Gastrocnemius medialis (tissue), 4 donors: ENCODE data around the gene ROR2.

ENCODE experiments used
- POLR2A ChIP-seq, 2 donors: fragments of 450-650 bp; IDR thresholded peaks; one replicate each; pipeline ENCODE4 v1.6.1; 2017; ENCODE audit warnings: antibody characterized with exemption in 2 of 2, mild to moderate bottlenecking in 2 of 2, moderate library complexity in 2 of 2
- TF ChIP-seq, protein P1 (sequence below), 5 experiments: fragments of 450-650 bp in 3 of 5; fragments of 200-600 bp in 2 of 5; sonication (generic) in 2 of 5; IDR thresholded peaks in 4 of 5; conservative IDR thresholded peaks in 1 of 5; 1 replicate in 4 of 5; 2 replicates in 1 of 5; pipeline ENCODE4 v1.5.1; 2016 to 2019; ENCODE audit warnings: antibody characterized with exemption in 5 of 5, mild to moderate bottlenecking in 3 of 5, moderate library complexity in 3 of 5

DNA sequence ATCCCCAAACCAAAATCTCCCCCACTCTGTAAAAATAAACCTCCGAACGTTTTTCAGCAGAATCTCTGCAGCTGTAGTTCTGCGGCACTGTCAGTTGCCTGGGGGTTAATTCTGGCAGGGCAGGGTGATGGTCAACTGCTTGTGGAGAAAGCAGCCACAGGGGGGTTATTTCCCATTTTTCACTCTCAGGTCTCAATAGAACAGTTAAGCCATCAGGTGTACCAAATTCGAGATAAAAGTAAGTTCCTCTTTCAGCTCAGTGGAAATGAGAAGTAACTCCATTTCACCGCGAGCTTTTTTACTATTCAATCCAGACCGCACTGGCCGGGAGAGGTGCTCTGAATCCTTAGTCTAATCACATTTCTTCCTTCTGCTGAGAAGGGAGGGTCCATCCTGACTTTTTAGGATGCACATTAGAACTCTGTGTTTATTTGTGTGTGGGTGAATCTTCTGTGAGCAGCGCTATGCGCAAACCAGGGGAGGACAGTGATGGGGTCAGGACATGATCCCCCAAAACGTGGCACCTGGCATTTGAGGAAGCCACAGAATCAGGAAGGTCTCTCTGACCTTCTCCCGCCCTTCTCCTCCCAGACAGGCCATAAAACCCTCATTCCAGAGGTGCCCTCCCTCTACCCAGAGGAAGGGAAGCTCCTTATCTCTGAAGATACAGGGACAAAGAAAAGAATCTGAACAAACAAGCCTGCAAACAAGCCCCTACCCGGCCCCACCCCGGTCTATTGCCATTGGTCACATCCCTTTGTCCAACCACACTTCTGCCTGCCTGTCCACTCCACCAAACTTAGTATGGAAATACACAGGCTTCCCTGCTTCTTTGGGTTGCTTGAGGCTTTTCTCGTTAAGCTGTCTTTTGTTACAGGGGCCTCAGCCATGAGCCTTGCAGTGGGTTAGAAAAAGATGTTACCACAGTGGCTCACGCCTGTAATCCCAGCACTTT, 229.0 kb downstream of the ROR2 start:
- no peak for TF ChIP-seq POLR2A (IDR thresholded peaks at IDR 0.05)
- TF ChIP-seq, protein P1, sequence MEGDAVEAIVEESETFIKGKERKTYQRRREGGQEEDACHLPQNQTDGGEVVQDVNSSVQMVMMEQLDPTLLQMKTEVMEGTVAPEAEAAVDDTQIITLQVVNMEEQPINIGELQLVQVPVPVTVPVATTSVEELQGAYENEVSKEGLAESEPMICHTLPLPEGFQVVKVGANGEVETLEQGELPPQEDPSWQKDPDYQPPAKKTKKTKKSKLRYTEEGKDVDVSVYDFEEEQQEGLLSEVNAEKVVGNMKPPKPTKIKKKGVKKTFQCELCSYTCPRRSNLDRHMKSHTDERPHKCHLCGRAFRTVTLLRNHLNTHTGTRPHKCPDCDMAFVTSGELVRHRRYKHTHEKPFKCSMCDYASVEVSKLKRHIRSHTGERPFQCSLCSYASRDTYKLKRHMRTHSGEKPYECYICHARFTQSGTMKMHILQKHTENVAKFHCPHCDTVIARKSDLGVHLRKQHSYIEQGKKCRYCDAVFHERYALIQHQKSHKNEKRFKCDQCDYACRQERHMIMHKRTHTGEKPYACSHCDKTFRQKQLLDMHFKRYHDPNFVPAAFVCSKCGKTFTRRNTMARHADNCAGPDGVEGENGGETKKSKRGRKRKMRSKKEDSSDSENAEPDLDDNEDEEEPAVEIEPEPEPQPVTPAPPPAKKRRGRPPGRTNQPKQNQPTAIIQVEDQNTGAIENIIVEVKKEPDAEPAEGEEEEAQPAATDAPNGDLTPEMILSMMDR (IDR thresholded peaks at IDR 0.05 in 4 of 5, conservative IDR thresholded peaks at IDR 0.05 in 1 of 5): no peak
